ENCODE data around the gene NANS. TPM values are rescaled to one million over a fixed set of nuclear protein-coding genes. Genes with fewer than 3 reads are reported as not detected.

The NANS gene
- total and polyA plus RNA-seq, 10 of the 15 experiments (the other 5 are each of a cell fraction or from before 2014, with no cell fraction given), result 21.0 to 126 (median 52.3) TPM

DNA sequence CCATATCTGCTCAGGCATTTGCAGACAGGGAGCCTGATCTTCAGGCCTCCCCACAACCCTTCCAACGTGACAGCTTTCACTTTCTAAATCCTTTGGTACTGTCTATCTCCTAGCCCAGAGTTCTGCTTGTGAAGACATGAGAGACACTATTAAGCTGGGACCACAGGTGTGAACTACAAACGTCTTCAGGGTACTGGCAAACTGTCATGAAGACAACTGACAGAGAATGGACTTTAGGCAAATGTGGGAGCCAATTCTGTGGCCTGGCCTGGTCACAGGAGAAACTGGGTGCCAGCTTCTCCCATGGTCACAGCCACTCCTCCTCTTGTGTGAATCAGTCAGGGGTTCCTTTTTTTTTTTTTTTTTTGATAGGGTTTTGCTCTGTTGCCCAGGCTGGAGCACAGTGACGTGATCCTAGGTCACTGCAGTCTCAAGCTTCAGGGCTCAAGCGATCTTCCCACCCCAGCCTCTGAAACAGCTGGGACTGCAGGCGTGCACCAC is 52.0 kb downstream of the NANS start (continued):
- TF ChIP-seq, protein P1, sequence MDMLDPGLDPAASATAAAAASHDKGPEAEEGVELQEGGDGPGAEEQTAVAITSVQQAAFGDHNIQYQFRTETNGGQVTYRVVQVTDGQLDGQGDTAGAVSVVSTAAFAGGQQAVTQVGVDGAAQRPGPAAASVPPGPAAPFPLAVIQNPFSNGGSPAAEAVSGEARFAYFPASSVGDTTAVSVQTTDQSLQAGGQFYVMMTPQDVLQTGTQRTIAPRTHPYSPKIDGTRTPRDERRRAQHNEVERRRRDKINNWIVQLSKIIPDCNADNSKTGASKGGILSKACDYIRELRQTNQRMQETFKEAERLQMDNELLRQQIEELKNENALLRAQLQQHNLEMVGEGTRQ (IDR thresholded peaks at IDR 0.05; ENCODE audit: borderline replicate concordance, low read depth, low read length), result no peak
- TF ChIP-seq, protein P2, sequence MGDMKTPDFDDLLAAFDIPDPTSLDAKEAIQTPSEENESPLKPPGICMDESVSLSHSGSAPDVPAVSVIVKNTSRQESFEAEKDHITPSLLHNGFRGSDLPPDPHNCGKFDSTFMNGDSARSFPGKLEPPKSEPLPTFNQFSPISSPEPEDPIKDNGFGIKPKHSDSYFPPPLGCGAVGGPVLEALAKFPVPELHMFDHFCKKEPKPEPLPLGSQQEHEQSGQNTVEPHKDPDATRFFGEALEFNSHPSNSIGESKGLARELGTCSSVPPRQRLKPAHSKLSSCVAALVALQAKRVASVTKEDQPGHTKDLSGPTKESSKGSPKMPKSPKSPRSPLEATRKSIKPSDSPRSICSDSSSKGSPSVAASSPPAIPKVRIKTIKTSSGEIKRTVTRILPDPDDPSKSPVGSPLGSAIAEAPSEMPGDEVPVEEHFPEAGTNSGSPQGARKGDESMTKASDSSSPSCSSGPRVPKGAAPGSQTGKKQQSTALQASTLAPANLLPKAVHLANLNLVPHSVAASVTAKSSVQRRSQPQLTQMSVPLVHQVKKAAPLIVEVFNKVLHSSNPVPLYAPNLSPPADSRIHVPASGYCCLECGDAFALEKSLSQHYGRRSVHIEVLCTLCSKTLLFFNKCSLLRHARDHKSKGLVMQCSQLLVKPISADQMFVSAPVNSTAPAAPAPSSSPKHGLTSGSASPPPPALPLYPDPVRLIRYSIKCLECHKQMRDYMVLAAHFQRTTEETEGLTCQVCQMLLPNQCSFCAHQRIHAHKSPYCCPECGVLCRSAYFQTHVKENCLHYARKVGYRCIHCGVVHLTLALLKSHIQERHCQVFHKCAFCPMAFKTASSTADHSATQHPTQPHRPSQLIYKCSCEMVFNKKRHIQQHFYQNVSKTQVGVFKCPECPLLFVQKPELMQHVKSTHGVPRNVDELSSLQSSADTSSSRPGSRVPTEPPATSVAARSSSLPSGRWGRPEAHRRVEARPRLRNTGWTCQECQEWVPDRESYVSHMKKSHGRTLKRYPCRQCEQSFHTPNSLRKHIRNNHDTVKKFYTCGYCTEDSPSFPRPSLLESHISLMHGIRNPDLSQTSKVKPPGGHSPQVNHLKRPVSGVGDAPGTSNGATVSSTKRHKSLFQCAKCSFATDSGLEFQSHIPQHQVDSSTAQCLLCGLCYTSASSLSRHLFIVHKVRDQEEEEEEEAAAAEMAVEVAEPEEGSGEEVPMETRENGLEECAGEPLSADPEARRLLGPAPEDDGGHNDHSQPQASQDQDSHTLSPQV (IDR thresholded peaks at IDR 0.05), result no peak
- TF ChIP-seq GATAD2B (conservative IDR thresholded peaks at IDR 0.05; ENCODE audit: low read depth), result 0 out of 2 replicates have a peak, but pooled peaks have one; percentile 38
- TF ChIP-seq JUNB (IDR thresholded peaks at IDR 0.05), result peak; percentile 3; the same call in 1 of the 2 replicates
- TF ChIP-seq, protein P3, sequence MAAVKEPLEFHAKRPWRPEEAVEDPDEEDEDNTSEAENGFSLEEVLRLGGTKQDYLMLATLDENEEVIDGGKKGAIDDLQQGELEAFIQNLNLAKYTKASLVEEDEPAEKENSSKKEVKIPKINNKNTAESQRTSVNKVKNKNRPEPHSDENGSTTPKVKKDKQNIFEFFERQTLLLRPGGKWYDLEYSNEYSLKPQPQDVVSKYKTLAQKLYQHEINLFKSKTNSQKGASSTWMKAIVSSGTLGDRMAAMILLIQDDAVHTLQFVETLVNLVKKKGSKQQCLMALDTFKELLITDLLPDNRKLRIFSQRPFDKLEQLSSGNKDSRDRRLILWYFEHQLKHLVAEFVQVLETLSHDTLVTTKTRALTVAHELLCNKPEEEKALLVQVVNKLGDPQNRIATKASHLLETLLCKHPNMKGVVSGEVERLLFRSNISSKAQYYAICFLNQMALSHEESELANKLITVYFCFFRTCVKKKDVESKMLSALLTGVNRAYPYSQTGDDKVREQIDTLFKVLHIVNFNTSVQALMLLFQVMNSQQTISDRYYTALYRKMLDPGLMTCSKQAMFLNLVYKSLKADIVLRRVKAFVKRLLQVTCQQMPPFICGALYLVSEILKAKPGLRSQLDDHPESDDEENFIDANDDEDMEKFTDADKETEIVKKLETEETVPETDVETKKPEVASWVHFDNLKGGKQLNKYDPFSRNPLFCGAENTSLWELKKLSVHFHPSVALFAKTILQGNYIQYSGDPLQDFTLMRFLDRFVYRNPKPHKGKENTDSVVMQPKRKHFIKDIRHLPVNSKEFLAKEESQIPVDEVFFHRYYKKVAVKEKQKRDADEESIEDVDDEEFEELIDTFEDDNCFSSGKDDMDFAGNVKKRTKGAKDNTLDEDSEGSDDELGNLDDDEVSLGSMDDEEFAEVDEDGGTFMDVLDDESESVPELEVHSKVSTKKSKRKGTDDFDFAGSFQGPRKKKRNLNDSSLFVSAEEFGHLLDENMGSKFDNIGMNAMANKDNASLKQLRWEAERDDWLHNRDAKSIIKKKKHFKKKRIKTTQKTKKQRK (IDR thresholded peaks at IDR 0.05; ENCODE audit: low read depth, low read length), result no peak
- TF ChIP-seq, protein P4, sequence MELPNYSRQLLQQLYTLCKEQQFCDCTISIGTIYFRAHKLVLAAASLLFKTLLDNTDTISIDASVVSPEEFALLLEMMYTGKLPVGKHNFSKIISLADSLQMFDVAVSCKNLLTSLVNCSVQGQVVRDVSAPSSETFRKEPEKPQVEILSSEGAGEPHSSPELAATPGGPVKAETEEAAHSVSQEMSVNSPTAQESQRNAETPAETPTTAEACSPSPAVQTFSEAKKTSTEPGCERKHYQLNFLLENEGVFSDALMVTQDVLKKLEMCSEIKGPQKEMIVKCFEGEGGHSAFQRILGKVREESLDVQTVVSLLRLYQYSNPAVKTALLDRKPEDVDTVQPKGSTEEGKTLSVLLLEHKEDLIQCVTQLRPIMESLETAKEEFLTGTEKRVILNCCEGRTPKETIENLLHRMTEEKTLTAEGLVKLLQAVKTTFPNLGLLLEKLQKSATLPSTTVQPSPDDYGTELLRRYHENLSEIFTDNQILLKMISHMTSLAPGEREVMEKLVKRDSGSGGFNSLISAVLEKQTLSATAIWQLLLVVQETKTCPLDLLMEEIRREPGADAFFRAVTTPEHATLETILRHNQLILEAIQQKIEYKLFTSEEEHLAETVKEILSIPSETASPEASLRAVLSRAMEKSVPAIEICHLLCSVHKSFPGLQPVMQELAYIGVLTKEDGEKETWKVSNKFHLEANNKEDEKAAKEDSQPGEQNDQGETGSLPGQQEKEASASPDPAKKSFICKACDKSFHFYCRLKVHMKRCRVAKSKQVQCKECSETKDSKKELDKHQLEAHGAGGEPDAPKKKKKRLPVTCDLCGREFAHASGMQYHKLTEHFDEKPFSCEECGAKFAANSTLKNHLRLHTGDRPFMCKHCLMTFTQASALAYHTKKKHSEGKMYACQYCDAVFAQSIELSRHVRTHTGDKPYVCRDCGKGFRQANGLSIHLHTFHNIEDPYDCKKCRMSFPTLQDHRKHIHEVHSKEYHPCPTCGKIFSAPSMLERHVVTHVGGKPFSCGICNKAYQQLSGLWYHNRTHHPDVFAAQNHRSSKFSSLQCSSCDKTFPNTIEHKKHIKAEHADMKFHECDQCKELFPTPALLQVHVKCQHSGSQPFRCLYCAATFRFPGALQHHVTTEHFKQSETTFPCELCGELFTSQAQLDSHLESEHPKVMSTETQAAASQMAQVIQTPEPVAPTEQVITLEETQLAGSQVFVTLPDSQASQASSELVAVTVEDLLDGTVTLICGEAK (IDR thresholded peaks at IDR 0.05; ENCODE audit: borderline replicate concordance), result peak; percentile 20; the same call in 1 of the 2 replicates
- no peak for TF ChIP-seq PAX8 (IDR thresholded peaks at IDR 0.05)
- no peak for TF ChIP-seq ESRRA (IDR thresholded peaks at IDR 0.05; ENCODE audit: low read length)
- TF ChIP-seq IKZF1 (conservative IDR thresholded peaks at IDR 0.05), result peak; percentile 68
- TF ChIP-seq EGR1 (IDR thresholded peaks at IDR 0.05; ENCODE audit: borderline replicate concordance in 1 of 2, low read depth in 2 of 2, low read length in 2 of 2), result no peak
- TF ChIP-seq NFYB (IDR thresholded peaks at IDR 0.05; ENCODE audit: insufficient read depth, low read depth, low read length), result no peak
- no peak for TF ChIP-seq HDAC2 (IDR thresholded peaks at IDR 0.05)
- TF ChIP-seq, protein P5, sequence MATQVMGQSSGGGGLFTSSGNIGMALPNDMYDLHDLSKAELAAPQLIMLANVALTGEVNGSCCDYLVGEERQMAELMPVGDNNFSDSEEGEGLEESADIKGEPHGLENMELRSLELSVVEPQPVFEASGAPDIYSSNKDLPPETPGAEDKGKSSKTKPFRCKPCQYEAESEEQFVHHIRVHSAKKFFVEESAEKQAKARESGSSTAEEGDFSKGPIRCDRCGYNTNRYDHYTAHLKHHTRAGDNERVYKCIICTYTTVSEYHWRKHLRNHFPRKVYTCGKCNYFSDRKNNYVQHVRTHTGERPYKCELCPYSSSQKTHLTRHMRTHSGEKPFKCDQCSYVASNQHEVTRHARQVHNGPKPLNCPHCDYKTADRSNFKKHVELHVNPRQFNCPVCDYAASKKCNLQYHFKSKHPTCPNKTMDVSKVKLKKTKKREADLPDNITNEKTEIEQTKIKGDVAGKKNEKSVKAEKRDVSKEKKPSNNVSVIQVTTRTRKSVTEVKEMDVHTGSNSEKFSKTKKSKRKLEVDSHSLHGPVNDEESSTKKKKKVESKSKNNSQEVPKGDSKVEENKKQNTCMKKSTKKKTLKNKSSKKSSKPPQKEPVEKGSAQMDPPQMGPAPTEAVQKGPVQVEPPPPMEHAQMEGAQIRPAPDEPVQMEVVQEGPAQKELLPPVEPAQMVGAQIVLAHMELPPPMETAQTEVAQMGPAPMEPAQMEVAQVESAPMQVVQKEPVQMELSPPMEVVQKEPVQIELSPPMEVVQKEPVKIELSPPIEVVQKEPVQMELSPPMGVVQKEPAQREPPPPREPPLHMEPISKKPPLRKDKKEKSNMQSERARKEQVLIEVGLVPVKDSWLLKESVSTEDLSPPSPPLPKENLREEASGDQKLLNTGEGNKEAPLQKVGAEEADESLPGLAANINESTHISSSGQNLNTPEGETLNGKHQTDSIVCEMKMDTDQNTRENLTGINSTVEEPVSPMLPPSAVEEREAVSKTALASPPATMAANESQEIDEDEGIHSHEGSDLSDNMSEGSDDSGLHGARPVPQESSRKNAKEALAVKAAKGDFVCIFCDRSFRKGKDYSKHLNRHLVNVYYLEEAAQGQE (IDR thresholded peaks at IDR 0.05; ENCODE audit: low read depth, low read length), result no peak

All from GM12878 (cell line).